Hepatocyte (in vitro differentiated cells): ENCODE measurements around the gene CNEP1R1.

Experiments used
- EZH2 ChIP-seq: fragments of 200-600 bp; sonication (generic); IDR thresholded peaks from 2 replicates; pipeline ENCODE4 v1.6.1; 2016; ENCODE audit warnings: antibody characterized with exemption, mild to moderate bottlenecking, borderline replicate concordance
- EZH2phosphoT487 ChIP-seq: fragments of 200-600 bp; sonication (generic); IDR thresholded peaks from one replicate; pipeline ENCODE4 v1.6.1; 2018; ENCODE audit warnings: antibody characterized with exemption, mild to moderate bottlenecking, low read depth, moderate library complexity; ENCODE audit not compliant: unreplicated experiment, severe bottlenecking
- TF ChIP-seq, protein P1 (sequence below): fragments of 200-600 bp; sonication (generic); IDR thresholded peaks from 2 replicates; pipeline ENCODE4 v1.5.1; 2016; ENCODE audit warnings: antibody characterized with exemption, mild to moderate bottlenecking; ENCODE audit not compliant: poor library complexity

DNA sequence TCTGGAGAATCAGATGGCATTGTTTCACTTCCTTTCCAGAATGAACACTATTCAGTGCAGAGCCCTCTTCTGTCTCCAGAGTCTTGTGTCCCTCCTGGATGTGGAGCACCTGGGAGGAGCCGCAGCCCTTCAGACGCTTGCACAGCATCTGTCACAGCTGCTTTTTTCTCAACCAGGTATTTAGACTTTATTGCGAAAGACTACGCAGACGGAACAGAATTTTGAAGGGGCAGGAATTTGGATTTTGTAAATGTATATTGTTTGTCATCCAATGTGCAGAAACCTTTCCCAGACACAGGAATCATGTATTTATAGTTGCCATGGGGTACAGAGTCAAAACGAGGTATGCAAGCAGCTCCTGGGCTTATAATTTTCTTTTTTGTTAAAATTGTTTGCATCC is 61.2 kb downstream of the CNEP1R1 start:
- TF ChIP-seq, protein P1, sequence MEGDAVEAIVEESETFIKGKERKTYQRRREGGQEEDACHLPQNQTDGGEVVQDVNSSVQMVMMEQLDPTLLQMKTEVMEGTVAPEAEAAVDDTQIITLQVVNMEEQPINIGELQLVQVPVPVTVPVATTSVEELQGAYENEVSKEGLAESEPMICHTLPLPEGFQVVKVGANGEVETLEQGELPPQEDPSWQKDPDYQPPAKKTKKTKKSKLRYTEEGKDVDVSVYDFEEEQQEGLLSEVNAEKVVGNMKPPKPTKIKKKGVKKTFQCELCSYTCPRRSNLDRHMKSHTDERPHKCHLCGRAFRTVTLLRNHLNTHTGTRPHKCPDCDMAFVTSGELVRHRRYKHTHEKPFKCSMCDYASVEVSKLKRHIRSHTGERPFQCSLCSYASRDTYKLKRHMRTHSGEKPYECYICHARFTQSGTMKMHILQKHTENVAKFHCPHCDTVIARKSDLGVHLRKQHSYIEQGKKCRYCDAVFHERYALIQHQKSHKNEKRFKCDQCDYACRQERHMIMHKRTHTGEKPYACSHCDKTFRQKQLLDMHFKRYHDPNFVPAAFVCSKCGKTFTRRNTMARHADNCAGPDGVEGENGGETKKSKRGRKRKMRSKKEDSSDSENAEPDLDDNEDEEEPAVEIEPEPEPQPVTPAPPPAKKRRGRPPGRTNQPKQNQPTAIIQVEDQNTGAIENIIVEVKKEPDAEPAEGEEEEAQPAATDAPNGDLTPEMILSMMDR, result no peak
- TF ChIP-seq EZH2 (no peak), EZH2phosphoT487 (no peak)
